NCI-H2081 (cell line): ENCODE measurements around the gene APBA1.

Source experiments
- DNase-seq, 2 experiments: peaks; one replicate each; lab custom pipeline; 2025; lab: John Stamatoyannopoulos, UW

The APBA1 gene

DNA sequence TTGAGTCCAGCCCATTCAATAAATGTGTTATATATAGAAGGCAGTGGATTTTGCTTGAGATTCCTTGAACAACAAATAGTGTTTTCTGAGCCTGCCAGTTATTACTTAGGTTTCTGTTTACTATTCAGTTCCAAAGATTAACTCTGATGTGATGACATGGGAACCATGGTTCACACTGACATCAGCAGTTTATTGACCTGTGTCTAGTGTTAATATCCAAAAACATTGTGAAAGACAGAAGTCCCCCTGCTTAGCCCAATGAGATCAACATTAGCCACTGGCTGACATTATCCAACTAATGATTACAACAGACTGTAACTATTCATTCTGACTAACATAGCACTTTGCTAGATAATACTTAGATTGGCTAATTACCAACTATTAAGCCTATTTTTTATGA is 14.9 kb downstream of the APBA1 start:
- no peak for DNase-seq

DNA sequence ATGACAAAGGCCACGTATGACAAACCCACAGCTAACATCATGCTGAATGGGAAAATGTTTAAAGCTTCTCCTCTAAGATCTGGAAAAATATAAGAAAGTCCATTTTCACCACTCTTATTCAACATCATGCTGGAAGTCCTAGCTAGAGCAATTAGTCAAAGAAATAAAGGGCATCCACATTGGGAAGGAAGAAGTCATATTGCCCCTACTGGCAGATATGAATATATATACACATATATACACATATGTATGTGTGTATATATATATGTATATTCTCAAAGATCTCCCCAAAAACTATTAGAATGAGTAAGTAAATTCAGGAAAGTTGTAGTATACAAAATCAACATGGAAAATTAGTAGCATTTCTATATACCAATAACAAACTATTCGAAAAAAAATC is 17.1 kb downstream of the APBA1 start:
- no peak for DNase-seq

GRCh38 chr9:69653261-69653660 is 18.9 kb downstream of the APBA1 start:
- DNase-seq: no peak

DNA sequence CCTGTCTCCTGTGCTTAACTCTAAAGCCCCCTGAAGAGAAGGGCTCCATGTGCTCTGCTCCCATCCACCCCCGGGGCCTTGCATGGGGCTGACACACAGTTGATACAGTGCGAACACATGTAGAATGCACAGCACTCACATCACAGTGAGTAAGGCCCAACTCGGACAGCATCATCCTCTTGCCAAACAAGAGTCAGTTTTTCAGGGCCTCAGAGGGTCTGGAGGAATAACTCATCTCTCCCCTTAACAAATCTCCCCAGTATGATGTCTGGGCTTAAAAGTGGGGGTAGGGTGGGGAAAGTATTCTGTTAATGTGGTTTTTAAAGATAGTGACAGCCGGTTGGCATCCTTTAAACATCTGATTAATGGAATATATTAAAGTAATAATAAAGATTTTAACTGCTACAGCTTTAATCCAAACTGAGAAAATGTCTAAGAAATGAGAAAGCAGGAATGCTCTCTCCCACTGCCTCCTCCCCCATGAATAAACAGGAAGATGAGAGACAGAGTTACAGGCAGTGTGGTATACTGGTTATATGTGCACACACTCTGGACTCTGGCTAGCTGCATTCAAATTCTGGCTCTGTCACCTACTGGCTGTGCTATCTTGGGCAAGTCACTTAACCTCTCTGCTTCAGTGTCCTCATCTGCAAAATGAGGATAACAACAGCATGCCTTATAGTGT is 22.5 kb downstream of the APBA1 start:
- DNase-seq: no peak

GRCh38 chr9:69647804-69648203 is 24.4 kb downstream of the APBA1 start:
- DNase-seq: no peak

- no peak for DNase-seq
Observed at GRCh38 chr9:69646810-69647209, 25.4 kb downstream of the APBA1 start.

GRCh38 chr9:69645488-69645887 is 26.7 kb downstream of the APBA1 start:
- DNase-seq: no peak

DNA sequence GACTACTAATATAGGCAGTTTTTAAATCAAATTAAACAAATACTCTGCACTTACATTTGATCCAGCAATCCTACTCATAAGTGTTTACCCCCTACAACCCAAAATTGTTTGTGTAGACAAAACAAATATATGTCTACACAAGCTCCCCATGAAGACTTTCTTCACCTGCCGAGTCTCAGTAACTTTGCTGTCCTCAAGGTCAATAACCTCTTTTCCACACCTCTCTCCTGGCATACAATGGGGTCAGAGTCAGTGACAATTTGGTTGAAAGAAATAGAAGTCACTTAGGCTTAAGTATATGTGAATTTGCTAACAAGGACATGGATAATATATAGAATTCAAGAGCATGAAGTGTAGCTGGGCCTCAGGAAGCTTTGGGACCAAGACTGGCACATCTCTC is 29.1 kb downstream of the APBA1 start:
- no peak for DNase-seq

- no peak for DNase-seq
Observed at GRCh38 chr9:69637817-69638200, 34.4 kb downstream of the APBA1 start.

GRCh38 chr9:69637193-69637816 is 34.9 kb downstream of the APBA1 start:
- DNase-seq: no peak

GRCh38 chr9:69633716-69634115 is 38.5 kb downstream of the APBA1 start:
- no peak for DNase-seq

GRCh38 chr9:69632768-69633167 is 39.4 kb downstream of the APBA1 start:
- no peak for DNase-seq

DNA sequence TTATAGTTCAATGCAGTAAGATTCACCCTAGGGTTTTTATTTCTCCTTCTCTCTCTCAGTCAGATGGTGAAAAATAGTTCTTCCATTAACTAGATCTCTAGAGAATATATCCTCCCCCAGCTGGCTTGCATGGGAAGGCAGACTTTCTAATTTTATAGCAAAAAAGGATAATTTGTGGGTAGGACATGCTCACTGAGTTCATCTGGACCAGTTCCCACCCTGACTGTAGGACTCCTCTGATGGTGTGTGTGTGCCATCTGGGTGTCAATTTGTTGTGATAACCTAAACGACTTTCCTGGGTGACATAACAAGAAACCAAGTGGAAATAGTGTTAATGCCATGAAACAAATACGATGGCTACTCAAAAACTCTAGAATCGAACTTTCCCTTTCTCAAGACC is 44.9 kb downstream of the APBA1 start:
- DNase-seq: no peak

DNA sequence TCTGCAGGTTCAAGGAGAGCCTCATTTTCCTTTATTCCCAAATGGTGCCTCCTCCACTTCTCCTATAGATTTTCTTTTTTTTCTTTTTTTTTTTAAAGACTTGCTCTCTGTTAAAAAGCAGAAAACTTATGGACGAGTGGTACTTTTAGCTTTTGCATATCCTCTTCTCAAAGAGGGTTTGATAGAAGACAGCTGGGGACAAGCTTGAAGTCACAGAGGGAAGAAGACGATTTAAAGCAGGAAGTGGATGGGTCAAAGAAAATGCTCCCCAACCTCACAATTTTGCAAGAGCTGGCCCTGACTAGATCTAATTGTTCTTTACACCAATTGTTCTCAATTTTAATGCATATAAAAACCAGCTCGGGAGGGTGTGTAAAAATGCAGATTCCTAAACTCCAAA is 48.9 kb downstream of the APBA1 start:
- DNase-seq: no peak

- no peak for DNase-seq
Observed at GRCh38 chr9:69622676-69623075, 49.5 kb downstream of the APBA1 start.

GRCh38 chr9:69621730-69622460 is 50.3 kb downstream of the APBA1 start:
- DNase-seq: no peak

GRCh38 chr9:69620731-69621130 is 51.4 kb downstream of the APBA1 start:
- no peak for DNase-seq

DNA sequence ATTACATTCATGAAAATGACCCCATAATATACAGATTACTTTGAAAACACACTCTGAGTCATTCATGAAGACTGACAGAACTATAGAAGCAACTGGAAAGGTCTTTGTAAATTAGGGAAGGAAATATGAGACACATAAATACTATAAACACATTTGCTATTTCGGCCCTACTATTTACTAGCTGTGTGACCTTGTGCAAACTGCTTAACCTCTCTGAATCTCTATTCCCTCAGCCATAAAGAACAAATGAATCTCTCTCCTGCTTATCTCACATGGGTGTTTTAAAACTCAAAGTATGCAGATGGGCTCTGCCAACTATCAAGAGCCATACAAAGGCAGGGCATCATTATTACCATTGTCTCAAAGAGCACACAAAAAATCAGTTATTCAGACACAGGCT is 52.9 kb downstream of the APBA1 start:
- DNase-seq: no peak

- DNase-seq: no peak
Observed at GRCh38 chr9:69617006-69617405, 55.2 kb downstream of the APBA1 start.

- no peak for DNase-seq
Observed at GRCh38 chr9:69615880-69616279, 56.3 kb downstream of the APBA1 start.

- no peak for DNase-seq
Observed at GRCh38 chr9:69611221-69611620, 61.0 kb downstream of the APBA1 start.

DNA sequence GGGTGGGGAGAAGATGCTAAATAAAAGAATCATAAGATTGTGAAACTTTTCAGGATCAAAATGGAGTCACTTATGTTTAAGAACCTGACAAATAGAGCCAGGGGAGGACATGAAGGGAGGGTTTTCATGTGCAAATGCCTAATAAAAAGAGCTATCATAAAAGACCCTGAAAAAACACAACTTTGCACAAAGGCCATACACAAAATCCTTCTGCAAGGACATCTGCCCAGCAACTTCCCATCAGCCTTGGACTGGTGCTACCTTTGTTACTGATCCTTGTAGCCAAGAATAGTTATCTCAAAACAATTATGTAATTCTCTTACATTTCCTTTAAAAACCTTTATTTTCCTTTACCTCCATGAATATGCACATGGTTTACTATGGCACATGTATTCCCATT is 63.0 kb downstream of the APBA1 start:
- no peak for DNase-seq

GRCh38 chr9:69606089-69606488 is 66.1 kb downstream of the APBA1 start:
- no peak for DNase-seq
